GM19324 (cell line): Measurements from ENCODE around the gene PHYKPL.

Source experiments
- ATAC-seq: cut with Tn5 transposase; IDR thresholded peaks from one replicate; pipeline ENCODE4 v1.9.1; 2021; ENCODE audit warnings: mild to moderate bottlenecking, moderate library complexity; ENCODE audit not compliant: unreplicated experiment, low FRiP score

PHYKPL gene

DNA sequence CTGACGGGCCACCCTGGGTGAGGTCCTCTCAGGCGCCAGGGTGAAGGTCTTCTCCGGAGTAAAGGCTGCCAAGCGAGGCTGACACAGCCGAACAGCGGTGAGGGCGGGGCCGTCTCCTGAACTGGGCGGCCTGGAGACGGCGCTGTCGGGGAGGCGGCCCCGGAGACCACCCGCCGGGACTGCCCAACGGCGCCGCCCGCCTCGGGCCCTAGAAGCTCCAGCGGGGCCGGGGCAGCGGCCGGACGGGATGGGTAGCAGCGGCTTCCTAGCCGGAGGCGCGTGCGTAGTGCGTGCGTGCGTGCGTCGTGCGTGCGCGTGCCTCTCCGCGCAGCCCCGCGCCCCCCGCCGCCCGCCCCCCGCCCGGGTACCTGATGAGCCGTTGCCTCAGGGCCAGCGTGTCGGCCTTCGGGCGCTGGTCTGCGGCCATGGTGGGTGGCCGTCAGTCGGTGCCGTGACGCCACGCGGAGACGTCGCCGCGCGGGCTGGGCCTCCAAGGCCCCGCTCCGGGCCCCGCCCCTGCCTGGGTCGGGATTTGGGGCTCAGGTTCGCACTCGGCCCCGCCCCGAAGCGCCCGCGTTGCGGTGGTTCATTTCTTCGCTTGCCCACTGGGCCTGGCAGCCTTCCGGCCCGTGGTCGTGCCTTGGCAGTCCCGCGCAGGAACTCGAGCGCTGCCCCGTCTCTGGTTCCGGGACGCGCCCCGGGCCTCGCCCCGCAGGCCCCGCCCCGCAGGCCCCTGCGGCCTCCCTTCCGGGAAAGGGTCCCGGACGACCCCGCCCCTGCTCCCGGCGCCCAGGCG is at the start of gene PHYKPL:
Gene PHYKPL, minus strand, starts transcription at position 679 of the 796 bp plus-strand sequence. Its CDS starts 252 bp downstream, at position 427.
- peak; percentile 78 for ATAC-seq

DNA sequence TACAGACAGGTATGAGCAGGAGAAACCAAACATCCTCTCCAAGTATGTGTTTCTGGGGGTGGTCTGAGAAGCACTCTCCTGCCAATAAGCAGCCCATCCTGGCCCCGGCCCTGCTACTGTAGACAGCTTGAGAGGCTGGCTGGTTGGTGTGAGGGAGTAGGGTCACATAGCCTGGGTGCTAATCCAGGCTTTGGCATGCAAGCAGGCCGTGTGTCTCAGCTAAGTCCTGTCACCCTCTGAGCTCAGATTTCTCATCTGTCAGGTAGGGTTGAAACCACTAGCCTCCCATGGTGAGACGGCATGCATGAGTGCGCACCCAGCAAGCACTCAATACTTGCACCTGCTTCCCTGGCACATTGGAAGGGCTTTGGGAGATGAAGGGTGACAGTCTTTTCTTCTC is 49.8 kb upstream of the PHYKPL start:
- ATAC-seq = no peak

DNA sequence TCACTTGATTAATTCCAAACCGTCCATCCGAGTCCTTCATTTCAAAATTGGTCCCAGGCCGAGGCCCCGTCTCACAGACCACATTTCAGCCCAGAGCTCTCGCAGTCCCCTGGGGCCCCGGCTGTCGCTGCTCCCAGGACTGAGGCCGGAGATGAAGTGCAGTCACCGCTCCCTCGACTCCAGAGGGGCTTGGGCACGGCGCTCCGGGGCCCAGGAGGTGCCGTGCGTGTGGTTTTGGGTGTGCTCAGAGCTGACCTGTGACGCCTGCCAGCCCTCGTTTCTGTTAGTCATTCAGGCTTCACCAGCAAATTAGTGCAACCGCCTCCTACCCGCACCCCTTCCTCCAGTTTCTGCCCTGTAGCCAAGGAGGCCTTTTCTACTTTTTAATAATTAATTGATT is 48.7 kb upstream of the PHYKPL start:
- no peak for ATAC-seq

DNA sequence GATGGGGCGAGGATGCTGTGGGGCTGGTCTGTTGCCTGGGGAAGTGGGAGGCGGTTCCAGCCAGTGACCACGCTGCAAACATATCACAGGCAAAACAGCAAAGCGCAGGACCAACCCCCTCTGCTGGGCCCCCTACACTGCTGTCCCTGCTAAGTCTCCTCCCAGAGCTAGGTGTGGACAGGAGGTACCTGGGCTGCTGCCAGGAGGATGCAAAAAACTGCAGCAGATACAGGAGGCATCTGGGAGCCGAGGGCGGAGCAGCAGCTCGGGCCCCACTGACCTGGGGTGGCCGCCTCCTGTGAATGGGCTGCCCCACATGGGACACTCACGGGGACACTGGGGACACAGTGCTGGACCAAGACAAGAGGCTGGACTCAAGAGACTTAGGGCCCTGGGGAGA is 48.0 kb upstream of the PHYKPL start:
- ATAC-seq = no peak

DNA sequence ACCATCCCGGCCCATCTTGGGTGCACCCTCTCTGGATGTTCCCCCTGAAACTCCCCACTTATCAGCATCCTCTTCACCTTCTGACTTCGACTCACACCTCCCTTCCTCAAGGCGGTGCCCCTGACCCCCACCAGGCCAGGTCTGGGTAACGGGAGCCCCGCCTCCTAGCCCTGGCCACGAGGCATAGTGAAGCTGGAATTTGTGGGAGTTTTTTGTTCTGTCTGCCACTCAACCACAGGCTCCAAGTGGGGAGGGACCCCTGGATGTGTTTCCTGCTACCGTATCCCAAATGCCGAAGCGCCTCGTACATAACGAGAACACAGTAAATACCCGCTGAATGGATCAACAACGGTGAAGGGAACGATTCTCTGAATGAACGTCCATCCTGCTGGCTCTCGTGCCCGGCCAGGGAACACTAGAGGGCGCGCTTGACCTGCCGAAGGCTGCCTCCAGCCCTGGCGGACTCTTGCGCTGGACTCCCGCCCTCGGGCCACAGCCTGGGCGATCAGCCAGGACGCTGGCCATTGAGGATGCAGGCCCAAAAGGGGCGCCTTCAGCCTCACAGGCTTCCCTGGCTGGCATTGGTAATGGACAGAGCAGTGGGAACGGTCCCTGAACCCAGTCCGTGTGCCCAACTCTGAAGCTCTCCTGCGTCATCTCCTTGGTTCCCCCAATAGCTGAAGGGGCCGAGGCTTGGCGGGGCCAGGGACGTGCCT is 47.3 kb upstream of the PHYKPL start:
- ATAC-seq = no peak

DNA sequence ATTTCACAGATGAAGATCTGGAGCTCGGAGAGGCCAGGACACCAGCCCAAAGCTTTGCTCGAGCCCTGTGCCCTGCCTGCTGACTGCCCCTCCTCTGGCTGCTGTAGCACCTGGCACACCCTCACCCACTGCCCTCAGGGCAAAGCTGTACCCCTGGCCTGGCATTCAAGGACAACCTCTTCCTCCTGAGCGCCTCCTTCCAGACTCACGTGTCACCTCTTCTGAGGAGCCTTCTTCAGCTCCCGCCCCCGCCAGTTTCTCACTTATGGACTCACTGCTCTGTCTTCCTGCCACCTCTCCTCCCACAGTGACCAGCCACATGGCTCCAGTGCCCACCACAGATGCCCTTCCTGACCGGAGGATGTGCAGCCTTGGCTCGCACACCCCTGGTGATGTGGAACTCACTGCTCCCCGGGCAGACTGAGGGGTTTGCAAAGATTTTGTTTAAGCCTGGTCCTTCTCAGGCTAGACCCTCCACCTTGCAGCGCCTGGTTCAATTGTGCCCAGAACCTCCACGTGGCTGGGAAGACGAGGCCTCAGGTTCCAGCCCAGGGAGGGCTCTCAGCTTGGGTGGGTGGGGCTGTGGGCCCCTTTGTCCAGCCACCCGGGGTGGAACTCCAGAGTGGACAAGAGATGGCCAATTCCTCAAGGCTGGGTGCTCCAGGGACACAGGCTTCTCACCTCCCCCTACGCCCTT is 46.6 kb upstream of the PHYKPL start:
- ATAC-seq = no peak

DNA sequence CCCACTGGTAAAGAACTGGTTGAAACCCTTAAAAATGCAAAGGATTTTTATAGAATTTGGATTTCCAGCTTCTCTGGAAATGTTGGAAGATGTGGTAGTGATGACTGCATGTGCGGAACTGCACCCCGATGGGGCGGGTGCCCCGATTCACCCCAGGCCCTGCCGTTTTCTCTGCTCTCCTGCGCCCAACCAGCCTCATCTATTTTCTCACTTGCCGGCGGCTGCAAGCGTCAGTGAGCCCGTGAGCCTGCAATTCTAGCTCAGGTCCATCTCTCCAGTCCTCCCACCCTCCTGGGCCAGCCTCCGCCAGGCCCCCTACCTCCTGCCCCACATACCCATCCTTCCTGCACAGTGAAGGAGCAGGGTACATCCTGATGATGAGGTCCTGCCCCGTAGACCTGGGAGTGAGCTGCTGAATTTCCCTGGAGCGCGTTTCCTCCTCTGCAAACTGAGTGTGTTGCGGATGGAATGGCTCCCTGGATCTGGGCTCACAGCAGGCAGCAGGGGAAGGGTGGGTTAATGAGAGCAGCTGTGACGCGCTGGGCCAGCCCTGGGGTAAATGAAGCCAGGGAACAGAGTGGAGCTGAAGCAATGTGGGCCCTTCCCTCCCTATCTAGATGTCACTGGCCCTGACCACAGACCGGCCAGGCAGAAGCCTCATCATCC is 45.9 kb upstream of the PHYKPL start:
- ATAC-seq = no peak

DNA sequence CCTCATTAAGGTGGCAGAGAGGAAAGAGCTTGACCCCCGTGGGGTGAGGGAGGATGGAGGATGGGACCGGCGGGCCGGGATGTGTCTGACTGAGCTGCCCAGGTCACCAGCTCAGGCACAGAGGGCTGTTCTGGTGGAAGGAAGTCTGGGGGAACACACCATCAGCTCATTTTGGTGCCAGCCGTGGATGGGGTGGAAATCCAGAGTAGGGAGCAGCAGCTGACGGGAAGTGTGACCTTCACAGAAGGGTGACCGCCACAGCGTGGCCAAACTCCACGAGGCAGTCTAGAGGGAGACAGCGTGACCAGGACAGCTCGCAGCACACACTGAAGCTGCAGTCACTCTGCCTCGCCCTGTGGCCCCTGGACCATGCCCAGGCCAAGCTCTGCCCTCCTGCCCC is 45.3 kb upstream of the PHYKPL start:
- no peak for ATAC-seq

DNA sequence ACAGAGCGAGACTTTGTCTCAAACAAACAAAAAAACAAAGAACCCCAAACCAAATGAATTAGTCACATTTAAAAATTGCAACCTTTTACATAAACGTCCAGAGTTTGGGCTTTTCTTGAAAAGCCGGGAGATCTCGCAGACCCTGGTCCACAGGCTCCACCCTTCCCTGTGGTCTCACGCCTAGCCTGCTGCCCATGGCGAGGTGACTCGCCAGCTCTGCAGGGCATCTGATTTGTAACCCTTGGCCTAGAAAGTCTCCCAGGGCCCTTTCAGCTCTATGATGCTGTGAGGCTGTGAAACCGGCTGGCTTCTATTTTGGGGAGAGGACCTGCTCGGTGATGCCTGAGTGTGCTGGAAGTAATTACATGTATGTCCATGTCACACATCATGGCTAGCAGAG is 44.7 kb upstream of the PHYKPL start:
- no peak for ATAC-seq

DNA sequence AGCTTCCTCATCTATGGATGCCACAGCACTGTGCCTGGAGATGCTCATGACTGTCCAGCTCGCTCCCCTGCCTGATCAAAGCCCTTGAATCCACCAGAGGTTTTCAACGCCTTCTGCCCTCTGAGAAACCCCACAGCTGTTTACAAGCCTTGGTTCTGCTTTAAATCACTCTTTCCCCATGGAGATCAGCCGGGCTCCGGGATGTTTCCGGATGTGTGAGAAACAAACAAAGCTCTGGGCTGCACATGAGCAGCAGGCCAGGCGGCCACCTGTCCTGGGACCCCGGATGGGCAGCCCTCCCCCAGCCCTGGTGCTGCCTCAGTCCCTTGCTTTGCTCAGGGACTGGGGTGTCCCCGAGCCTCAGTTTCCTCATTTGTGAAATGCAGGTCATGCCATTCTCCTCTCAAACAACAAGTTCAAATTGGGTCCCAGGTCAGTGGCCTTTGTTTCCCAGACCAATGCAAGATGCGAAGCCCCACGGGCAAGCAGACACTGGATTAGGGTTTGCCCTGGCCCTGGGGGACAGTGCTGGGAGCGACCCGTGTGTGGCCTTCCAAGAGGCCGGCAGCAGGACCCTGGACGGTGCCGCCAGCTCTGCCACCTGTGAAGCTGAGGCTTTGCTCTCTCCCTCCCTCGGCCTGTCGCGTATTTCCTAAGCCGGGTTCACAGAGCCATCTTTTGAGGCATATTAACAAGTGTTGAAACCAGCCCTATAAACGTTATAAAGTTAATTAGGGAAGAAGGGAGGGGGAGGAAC is 42.4 kb upstream of the PHYKPL start:
- no peak for ATAC-seq

DNA sequence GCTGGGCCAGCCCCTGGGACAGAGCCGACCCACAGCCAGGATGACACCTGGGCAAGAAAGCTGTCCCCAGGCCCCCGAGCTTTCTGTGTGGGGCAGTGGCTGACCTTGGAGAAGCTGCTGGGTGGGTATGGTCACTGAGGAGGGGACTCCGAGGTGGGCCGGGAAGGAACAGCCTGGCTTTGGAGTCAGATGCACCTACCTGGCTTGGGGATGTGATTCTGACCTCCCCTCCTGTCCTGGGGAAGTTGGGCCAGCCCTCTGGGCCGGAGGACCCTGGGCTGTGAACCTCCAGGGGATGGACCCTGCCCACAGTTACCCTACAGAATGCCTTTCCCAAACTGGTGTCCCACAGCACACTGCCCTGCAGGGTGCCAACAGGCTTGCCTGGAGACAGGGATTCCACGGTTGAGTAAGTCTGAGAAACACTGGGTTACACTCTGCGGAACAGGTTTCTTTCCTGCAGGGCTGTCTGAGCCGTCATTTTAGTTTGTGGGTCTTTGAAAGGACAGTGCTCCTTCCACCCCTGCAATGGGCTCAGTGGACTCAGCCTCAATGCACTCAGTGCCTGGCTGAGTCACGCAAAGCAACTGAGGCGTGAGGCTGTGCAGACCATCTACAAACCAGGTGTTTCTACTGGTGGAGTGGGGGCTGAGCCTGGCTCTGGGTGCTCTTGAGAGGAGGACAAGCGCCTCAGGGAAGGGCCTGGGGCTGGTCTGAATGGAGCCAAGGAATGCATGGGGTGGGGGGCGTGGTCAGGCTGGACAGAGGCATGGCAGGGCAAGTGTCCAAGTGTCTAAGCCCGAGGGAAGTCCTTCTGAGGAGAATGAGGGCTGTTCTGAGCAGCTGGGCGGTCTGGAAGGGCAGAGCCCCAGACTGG is 41.3 kb upstream of the PHYKPL start:
- no peak for ATAC-seq

DNA sequence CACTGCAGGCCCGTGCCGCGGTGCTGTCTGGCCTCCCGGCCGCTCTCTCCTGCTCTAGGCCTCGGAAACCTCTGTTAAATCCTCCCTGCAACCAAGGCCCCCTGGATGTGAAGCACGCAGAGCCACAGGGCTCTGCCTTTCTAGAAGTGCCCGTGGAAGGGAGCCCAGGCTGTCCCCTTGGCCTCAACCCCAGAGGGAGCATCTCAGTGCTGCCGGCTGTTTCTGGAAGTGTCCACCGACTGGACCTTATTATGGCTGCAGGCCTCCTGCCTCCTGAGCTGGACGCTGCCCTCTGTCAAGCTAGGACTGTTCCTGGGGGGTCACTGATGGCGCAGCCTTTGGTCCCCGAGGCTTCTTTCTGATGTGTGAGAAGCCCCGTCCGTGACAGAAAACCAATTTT is 40.4 kb upstream of the PHYKPL start:
- ATAC-seq = no peak

DNA sequence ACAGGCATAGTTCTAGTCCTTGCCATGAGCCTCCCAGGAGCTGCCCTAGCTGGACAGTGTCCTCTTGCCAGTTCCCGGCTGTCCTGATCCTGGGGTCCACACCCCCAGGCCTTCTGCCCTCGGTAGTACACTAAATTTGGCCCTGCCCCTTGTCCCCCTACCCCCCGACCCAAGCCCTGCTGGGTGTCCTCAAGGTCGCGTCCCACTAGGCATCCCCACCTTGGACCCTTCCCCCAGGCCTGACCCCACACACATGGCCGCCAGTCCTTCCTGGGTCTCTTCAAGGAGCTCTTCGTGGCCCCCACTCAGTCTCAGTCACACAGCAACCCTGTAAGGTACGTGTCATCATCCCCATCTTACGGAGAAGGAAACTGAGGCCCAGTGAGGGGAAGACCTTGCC is 40.0 kb upstream of the PHYKPL start:
- ATAC-seq = no peak

DNA sequence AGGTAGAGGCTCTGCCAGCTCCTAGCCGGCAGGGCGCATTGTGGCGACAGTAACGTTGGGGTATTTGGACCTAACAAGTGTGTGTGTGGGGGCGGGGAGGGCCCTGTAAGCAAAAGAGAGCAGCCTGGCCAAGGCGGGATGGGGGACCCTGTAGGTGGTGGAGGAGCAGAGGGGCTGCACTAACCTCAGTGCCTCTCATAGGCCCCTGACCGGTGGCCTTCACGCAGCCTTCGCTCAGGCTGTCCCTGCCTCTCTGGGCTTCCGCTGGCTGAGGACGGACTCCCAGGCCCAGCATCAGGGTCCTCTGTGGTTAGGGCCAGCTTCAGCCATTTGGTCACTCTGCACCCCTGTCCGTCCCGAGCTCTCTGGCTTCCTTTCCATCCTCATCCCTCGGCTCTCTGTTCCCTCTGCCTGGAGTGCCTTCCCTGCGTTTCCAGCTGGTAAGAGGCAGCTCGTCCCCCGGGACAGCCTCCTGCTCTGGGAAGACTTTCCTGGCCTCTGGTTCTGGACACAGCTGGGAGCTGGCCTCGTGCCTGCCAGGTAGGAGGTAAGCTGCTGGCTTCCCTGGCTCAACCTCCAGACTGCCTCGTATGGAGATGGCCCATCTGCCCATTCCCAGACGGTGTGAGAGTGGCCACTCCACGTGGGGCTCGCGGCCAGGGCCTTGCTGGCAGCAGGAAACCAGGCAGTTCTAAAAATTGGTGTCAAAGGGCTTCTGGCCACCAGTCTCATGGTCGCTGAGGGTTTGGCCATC is 39.3 kb upstream of the PHYKPL start:
- ATAC-seq = no peak

DNA sequence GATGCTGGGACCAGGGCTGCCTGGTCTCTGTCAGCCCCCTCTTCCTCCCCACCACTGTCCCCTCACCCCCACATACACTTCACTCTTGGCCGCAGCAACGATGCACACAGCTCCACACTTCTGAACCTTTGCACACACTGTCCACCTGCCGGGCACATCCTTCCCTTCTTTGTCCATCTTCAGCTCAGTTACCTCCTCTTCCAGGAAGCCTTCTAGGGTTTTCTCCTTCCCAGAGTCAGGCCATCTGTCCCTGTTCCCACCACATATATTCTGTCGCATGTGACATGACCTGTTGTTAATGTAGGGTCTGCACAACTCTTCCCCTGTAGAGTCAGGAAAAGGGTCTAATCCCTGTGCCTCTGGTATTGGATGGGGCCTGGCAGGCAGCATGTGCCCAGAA is 38.6 kb upstream of the PHYKPL start:
- ATAC-seq = no peak

DNA sequence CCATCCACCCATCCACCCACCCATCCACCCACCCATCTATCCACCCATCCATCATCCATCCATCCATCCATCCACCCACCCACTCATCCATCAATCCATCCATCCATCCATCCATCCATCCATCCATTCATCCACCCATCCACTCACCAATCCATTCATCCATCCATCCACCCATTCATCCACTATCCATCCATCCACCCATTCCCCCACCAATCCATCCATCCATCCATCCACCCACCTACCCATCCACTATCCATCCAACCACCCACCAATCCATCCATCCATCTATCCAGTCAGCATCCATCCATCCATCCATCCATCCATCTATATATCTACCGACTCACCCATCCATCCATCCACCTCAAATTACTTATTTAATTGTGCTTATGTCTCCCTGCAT is 36.9 kb upstream of the PHYKPL start:
- ATAC-seq = no peak

DNA sequence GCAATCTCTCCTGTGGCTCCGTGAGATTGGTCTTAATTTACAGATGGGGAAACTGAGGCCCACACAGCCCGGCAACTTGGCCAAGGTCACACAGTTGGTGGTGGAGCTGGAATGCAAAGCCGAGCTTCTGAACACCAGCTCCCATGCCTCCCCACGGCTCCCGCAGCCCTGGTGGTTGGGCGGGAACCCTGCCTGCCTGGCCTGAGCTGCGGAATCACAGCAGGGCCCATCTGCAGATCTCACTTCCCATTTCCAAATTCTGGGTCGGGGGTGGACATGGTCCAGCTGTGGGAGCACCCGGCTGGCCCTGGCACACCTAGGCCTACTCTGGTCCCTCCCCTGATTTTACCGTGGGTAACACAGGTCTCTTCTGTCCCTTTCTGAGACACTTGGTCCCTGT is 35.3 kb upstream of the PHYKPL start:
- no peak for ATAC-seq

DNA sequence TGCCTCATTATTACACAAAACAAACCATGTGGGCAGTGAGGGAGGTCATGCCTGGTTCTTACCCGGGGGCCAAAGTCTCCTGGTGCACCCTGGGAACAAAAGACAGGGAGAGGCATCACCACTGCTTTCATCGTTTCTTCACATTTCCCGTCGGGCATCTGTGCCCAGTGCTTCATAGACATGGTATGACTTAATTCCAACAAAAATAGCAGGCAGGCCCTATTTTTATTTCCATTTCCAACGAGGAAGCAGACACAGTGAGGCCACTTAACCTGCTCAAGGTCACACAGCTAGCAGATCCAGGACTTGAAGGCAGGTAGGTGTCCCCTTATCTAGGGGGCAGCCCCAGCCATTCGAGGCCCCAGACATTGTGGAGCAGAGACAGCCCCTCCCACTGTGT is 34.6 kb upstream of the PHYKPL start:
- no peak for ATAC-seq

DNA sequence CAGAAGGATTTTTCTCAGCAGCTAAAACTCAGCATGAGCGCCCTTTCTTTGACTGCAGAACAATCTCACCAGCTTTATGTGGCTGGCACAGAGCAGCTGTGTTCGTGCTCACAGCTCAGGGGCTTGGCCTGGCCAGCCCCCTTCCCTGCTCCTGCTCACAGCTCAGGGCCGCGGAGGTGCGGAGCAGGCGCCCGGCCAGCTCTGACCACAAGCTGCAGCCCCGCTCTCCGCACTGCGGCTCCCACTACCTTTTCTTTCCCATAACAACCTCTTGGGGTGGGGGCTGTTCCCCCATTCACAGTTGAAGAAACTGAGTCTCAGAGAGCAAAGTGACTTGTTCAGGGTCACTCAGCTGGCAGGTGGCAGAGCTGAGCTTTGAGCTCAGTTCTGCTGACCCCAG is 34.0 kb upstream of the PHYKPL start:
- ATAC-seq = no peak
